Bone marrow (tissue), 2 donors: Measurements from ENCODE around the gene PRAMEF12.
"Not testable (repeated sequence)": the region's sequence is repeated elsewhere in the genome, so short reads cannot be mapped to it uniquely, and the experiment has no call there.

Source experiments
- DNase-seq, 2 donors: peaks; one replicate each; lab custom pipeline; 2025; lab: John Stamatoyannopoulos, UW

The PRAMEF12 gene

DNA sequence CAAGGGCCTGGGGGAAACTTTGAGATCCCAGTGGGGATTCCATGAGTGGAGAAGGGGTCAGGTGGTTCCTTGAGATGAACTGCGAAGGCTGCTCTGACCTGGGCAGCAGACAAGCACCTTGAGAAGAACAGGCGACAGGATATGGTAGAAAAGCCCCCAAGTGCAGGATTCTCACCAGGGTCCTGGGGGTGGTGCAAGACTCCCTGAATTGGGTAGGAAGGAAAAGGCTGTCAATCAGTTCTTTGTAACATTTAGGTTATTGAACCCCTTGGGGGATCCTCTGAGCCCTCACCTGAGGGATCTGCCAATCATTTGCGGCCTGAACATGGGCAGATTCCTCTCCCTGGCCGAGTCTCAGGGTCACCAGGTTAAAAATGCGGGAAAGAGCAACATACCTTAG lies 2.4 kb upstream of the PRAMEF12 start:
- no peak for DNase-seq

DNA sequence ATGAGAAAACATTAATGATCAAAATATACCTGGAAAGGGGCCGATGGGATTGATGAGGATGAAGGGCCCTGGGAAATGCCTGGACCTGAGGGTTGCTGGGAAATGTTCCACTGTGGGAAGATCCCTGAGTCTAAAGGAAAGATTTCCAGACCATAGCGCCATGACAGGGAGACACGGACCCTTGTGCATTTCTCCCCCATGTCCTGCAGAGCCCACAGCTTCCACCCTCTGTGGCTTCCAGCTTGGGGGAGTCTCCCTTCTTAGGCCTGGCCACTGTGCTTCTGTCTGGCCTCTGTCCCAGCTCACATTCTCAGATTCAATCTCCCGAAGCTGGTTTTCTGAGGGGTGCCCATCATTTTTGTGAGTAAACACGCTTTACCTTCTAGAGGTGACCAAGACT lies 1.0 kb upstream of the PRAMEF12 start:
- no peak for DNase-seq

DNA sequence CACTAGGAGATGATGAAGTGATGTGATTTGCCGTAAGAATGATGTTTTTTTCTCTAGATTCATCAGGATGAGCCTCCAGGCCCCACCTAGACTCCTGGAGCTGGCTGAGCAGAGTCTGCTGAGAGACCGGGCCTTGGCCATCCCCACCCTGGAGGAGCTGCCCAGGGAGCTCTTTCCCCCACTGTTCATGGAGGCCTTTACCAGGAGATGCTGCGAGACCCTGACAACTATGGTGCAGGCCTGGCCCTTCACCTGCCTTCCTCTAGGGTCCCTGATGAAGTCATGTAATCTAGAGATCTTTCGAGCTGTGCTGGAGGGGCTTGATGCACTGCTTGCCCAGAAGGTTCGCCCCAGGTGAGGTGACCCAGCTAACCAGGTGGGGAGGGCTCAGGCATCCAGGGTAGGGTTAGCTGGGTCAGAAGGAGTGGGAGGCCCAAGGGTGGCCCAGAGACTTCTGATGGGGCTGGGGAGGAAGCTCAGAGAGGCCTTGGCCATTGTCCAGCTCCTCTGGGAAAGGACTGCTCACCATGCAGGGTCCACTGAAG lies 1.3 kb downstream of the PRAMEF12 start:
- no peak for DNase-seq

DNA sequence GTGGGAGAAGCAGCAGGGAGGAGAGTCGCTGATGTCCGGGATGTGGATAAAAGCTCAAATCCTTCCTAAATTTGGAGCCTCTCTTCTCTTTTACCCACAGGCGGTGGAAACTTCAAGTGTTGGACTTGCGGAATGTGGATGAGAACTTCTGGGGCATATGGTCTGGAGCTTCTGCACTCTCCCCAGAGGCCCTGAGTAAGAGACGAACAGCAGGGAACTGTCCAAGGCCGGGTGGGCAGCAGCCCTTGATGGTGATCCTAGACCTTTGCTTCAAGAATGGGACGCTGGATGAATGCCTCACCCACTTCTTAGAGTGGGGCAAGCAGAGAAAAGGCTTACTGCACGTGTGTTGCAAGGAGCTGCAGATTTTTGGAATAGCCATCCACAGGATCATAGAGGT lies 1.9 kb downstream of the PRAMEF12 start:
- no peak for DNase-seq

DNA sequence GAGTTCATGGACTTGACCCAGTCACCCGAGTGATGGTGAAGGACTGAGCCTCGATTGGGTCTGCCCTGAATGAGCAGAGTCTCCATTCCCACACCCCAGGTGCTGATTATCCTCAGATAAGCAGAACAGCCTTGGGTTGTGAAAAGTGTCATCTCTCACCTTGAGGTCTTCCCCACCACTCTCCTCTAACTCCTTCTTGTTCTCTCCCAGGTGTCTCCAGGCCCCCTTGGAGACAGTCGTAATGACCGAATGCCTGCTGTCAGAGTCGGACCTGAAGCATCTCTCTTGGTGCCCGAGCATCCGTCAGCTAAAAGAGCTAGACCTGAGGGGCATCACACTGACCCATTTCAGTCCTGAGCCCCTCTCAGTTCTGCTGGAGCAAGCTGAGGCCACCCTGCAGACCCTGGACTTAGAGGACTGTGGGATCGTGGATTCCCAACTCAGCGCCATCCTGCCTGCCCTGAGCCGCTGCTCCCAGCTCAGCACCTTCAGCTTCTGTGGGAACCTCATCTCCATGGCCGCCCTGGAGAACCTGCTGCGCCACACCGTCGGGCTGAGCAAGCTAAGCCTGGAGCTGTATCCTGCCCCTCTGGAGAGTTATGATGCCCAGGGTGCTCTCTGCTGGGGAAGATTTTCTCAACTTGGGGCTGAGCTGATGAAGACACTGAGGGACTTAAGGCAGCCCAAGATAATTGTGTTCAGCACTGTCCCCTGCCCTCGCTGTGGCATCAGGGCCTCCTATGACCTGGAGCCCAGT lies 3.4 kb downstream of the PRAMEF12 start:
- DNase-seq, result no peak

DNA sequence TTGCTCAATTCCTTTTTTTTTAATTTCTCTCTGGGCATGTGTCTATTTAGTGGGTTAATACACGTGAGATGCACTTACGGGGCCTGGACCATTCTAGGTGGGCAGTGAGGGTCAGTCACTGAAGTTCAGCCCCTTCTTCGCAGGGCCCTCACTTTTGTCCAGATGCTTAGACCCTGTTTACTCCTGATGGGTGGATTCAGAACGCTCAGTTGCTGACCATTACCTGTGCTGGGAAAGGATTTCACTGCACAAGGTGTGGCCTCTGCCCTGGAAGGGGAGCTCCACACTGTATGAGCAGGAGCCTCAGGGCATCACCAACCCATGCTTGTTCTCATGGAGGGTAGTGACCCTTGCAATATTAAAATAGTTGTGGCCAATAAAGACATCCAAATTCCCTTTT lies 4.5 kb downstream of the PRAMEF12 start:
- DNase-seq, result no peak

DNA sequence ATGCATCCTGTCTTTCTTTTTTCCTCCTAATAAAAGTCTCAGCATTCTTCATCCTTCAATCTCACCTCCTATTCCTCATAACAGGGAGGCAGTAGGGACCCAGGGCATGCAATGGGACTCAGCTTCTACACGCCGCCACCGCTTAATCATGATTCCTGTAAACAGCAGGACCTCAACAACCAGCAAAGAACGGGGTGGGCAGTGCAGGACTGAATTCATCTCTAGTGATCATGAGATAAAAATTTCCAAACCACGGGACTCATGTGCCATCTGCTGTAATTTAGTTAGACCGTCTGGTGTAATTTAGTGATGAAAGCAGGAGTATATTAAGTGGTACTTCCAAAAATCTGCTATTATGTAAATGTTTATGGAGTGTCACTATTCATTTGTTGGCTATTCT lies 5.4 kb downstream of the PRAMEF12 start:
- DNase-seq, result no peak

DNA sequence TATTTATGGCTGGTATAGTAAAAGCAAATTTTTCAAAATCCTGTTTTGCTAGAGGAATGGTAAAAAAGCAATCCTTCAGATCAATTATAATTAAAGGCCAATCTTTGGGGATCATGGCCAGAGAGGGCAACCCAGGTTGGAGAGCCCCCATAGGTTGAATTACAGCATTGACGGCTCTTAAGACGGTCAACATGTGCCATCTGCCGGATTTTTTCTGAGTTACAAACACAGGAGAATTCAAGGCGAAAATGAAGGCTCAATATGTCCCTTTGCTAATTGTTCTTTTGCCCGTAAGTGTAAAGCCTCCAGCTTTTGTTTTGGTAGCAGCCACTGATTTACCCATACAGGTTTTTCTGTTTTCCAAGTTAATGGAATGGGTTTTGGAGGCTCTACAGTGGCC lies 8.0 kb downstream of the PRAMEF12 start:
- DNase-seq, result not testable (repeated sequence)

DNA sequence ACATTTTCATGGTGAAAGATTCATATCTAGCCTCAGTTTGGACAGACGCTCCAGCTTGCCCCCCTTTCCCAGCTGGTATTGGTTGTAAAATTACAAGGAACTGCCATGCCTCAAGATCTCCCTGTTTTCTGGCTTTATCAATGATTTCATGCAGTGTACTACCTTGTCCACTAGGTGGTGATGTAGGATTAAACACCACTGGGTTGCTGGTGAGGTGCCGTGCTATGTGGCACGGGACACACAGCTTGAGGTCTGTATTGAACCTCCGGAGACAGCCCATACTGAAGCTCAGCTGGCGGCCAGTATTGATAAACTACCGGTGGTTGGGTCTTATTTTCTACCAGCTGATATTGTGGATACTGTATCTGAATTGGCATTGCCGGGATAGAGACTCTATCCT lies 10.2 kb downstream of the PRAMEF12 start:
- not testable (repeated sequence) for DNase-seq

DNA sequence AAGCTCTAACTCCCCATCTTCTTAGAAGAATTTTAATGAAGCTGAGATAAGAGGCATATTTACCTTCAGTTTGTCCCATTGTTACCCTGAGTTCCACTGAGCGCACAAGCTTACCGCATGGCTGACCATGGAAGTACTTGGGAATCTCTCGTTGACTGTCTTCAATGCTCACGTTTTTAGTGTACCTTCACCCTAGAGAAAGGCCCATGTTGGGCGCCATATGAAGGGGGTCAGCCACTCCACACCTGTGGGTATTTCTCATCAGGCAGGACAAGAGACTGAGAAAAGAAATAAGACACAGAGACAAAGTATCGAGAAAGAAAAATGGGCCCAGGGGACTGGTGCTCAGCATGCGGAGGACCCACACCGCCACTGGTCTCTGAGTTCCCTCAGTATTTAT lies 11.2 kb downstream of the PRAMEF12 start:
- not testable (repeated sequence) for DNase-seq

DNA sequence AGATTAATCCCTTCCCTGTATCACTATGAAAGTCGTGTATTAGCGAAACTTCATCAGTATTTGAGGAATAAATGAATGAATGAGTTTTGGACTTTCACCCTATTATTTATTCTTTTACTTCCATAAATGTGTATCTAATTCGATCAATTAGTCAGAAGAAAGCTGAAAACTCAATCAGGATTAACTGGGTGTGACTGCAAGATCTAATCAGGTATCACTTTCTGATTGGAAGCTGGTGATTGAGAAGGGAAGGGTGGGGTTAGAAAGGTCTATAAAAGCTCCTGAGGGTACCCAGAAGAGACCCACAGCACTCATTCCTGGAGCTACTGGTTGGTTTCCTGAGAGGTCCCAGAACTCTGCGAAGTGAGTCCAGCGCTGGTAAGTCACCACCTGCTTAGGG lies 17.6 kb downstream of the PRAMEF12 start, which contains the start of gene PRAMEF1:
Gene PRAMEF1 (plus strand): TSS at position 301 of the 400 bp plus-strand sequence. CDS start 1,831 bp downstream, outside the sequence.
- not testable (repeated sequence) for DNase-seq

DNA sequence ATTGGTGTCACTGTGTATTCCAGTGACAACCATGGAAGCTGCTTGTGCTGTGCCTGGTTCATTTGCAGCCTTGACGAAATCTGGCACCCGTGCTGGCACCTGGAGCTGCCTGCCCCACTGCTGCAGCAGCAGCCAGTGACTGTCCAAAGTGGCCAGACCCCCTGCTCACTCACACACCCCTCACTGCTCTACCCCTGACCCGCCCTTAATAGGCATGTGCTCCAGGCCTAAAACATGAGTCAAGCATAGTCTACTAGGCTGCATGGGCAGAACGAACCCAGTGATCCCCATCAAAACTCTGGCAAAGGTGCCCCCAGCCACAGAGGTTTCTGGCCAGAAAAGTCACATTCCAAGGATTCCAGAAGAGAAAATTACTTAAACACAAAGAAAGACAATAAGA lies 25.4 kb downstream of the PRAMEF12 start:
- no peak for DNase-seq

DNA sequence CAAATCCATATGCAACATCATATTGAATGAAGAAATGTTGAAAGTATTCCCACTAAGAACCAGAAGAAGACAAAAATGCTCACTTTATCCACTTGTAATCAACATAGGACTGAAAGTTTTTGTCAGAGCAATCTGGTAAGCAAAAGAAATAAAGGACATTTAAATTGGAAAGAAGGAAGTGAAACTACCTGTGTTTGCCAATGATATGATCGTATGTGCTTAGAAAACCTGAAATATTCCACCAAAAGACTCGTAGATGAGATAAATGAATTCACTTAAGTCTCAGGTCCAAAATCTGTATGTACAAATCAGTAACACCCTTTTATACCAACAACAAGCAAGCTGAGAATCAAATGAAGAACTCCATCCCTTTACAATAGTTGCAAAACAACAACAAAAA lies 26.2 kb downstream of the PRAMEF12 start:
- no peak for DNase-seq

DNA sequence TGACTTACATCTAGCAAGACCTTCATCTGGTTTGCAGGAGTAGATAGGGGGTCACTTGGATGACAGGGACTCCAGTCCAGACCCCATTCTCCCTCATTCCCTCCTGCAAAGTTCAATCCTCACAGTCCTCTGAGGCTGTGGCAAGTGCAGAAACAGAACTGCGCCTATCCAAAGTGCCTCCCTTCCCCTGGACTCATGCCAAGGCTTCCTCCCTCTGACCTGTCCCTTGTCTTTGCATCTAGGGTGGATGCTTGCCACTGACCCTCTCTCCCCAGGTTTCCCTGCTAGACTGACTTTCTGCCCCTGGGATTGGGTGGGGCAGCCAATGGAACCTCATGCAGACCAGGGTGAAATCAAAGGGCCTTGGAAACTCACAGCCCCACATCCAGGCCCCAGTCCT lies 36.4 kb downstream of the PRAMEF12 start:
- DNase-seq, result no peak

DNA sequence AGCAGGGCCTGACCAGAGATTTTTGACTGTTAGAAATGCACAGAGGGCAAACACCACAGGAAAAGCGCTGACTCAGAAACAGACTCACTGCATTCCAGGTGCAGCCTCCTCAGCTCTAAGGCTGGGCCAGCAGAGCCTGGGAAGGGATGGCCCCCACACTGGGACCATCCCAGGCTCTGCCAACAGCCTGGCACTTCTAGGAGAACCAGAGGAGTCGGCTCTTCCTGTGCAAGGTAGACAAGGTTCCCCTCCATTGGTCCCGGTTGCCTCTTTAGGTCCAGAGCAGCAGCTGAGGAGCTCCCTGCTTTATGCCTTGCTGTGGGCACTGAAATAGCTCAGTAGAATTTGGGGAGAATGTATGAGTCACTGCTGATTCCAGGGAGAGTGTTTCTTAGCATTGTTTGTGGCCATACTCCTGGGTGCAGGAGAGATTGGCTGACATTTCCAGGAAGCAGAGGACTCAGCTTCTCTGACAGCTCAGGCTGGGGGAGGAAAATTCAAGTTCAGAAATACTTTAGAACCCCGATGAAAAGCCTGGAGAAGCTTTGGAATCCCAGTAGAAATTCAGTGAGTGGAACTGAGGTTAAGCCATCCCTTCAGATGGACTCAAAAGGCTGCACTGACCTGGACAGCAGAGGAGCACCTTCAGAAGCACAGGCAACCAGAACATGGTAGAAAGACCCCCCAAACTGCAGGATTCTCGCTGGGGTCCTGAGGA lies 37.3 kb downstream of the PRAMEF12 start:
- no peak for DNase-seq

DNA sequence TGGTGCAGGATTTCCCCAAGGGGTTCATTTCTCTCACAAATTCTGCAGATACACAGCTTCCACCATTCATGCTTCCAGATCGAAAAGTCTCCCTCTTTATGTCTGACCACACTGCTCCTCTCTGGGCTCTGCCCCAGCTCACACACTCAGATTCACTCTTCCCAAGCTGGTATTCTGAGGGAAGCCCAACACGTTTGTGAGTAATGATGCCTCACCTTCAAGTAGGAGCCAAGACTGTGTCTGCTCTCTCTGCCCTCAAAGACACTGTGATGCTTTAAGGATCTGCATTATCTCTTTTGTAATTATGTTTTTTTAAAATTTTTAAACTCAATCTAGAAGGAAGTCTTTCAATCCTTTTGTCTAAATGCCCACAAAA lies 37.9 kb downstream of the PRAMEF12 start:
- no peak for DNase-seq

DNA sequence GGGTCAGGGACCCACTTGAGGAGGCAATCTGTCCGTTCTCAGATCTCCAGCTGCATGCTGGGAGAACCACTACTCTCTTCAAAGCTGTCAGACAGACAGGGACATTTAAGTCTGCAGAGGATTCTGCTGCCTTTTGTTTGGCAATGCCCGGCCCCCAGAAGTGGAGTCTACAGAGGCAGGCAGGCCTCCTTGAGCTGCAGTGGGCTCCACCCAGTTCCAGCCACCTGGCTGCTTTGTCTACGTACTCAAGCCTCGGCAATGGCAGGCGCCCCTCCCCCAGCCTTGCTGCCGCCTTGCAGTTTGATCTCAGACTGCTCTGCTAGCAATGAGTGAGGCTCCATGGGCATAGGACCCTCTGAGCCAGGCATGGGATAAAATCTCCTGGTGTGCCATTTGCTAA lies 45.5 kb downstream of the PRAMEF12 start:
- DNase-seq, result not testable (repeated sequence)
